Cardiac muscle cell (in vitro differentiated cells and primary cell): ENCODE results near the gene PIGX. TPM values are rescaled to one million over a fixed set of nuclear protein-coding genes. Genes with fewer than 3 reads are reported as not detected.
"Not testable (repeated sequence)": the region's sequence is repeated elsewhere in the genome, so short reads cannot be mapped to it uniquely, and the experiment has no call there.

Experiments
- DNase-seq, 2 donors: peaks; one replicate each; pipeline versions ENCODE4 v3.0.0 to v3.0.0-alpha.2; 2010 to 2017; ENCODE audit warnings: low read depth in 1 of 2, low spot score in 1 of 2
- H3K27ac ChIP-seq: fragments of 200-600 bp; sonication (generic); 2 replicates; pipeline ENCODE4 v1.5.1; 2016
- H3K27me3 ChIP-seq: fragments of 200-600 bp; sonication (generic); 2 replicates; pipeline ENCODE4 v1.6.0; 2016; ENCODE audit warnings: control low read depth
- H3K36me3 ChIP-seq: fragments of 200-600 bp; sonication (generic); 2 replicates; pipeline ENCODE4 v1.5.1; 2016; ENCODE audit warnings: control low read depth
- H3K4me1 ChIP-seq: fragments of 200-600 bp; sonication (generic); 2 replicates; pipeline ENCODE4 v1.8.1; 2017; ENCODE audit warnings: low read depth, mild to moderate bottlenecking, mixed run types
- H3K4me3 ChIP-seq: fragments of 200-600 bp; sonication (generic); 2 replicates; pipeline ENCODE4 v1.5.1; 2016; ENCODE audit warnings: mild to moderate bottlenecking
- H3K9me3 ChIP-seq: fragments of 200-600 bp; sonication (generic); 2 replicates; pipeline ENCODE4 v1.5.1; 2017; ENCODE audit warnings: low read depth, mild to moderate bottlenecking, control low read depth
- polyA plus RNA-seq: library from polyadenylated mRNA; unstranded; fragments of >200 nt; fragmentation: Nextera tagmentation; extraction: Ambion mirVana; gene quantifications from 2 replicates; pipeline ENCODE4 v1.2.1, GENCODE V29; 2016
- total RNA-seq: library from RNA; depleted of rRNA; stranded (reverse); fragments of >200 nt; gene quantifications from 2 replicates; pipeline ENCODE4 v1.2.3, GENCODE V29; 2016
- TF ChIP-seq, protein P1 (sequence below): IDR thresholded peaks from 2 replicates; pipeline ENCODE4 v1.5.1; 2012; ENCODE audit warnings: low read depth, mild to moderate bottlenecking, low read length

PIGX gene
- total and polyA plus RNA-seq, 2 experiments from 2014 or later, result 21.7 to 61.2 TPM

DNA sequence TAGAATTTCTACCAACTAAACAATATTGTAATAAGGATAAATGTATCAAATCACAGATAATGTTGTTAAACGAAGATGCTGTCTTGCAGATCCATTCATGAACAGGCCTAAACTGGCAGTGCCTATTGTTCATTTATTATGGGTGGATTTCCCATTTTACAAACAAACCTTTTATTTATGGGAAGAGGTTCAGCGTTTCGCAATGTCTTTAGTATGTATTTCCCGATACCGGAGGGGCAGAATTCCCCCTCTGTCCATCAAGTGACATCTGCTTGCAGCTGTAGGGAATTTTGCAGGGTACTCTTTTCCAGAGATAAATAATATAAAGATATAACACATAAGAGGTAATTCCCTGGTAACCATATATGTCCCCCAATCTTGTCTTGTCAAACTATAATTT lies 5.8 kb upstream of the PIGX start:
- no peak overlapping the region for H3K27ac ChIP-seq
- H3K9me3 ChIP-seq, result no peaks in the 10 kb centered on the region
- no peak for DNase-seq
- H3K4me3 ChIP-seq, result no peak overlapping the region
- no peaks in the 10 kb centered on the region for H3K36me3 ChIP-seq
- no peaks in the 10 kb centered on the region for H3K27me3 ChIP-seq
- TF ChIP-seq, protein P1, sequence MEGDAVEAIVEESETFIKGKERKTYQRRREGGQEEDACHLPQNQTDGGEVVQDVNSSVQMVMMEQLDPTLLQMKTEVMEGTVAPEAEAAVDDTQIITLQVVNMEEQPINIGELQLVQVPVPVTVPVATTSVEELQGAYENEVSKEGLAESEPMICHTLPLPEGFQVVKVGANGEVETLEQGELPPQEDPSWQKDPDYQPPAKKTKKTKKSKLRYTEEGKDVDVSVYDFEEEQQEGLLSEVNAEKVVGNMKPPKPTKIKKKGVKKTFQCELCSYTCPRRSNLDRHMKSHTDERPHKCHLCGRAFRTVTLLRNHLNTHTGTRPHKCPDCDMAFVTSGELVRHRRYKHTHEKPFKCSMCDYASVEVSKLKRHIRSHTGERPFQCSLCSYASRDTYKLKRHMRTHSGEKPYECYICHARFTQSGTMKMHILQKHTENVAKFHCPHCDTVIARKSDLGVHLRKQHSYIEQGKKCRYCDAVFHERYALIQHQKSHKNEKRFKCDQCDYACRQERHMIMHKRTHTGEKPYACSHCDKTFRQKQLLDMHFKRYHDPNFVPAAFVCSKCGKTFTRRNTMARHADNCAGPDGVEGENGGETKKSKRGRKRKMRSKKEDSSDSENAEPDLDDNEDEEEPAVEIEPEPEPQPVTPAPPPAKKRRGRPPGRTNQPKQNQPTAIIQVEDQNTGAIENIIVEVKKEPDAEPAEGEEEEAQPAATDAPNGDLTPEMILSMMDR, result no peak
- H3K4me1 ChIP-seq, result no peaks in the 10 kb centered on the region

DNA sequence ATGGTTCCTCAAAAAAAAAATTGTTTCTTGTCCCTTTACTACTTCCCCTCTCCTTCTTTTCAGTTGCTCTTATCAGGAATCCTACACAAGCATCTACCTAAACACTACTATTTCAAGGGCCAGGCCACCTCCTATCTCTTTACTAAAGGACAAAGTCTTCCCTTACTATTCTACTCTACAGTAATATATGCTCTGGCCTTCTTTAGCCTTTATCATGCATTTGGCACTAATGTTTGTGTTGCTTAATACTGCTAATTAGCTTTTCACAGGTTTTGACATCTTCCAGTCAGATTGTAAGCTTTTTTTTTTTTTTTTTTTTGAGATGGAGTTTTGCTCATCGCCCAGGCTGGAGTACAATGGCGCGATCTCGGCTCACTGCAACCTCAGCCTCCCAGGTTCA lies 5.4 kb upstream of the PIGX start:
- no peaks in the 10 kb centered on the region for H3K4me1 ChIP-seq
- DNase-seq, result no peak
- H3K4me3 ChIP-seq, result no peak overlapping the region
- H3K27me3 ChIP-seq, result no peaks in the 10 kb centered on the region
- H3K36me3 ChIP-seq, result no peaks in the 10 kb centered on the region
- no peak overlapping the region for H3K27ac ChIP-seq
- no peaks in the 10 kb centered on the region for H3K9me3 ChIP-seq
- TF ChIP-seq, protein P1, result no peak

DNA sequence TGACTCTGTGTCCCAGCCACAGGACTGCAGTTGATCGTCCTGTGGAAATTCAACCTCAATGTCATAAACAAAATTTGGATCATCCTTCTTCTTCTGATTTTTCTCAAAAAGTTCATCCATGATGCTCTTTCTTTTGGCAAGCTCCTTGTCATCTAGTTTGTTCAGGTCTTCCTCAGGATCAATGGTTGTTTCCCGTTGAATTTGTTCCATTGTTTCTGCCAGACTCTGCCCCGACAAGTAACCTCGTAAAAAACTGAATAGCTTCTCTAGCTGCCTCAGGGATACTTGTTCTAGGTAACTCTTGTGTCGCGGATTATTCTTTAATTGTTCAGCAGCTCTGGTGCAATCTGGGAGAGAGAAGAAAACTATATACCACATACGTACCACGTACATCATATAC lies 4.6 kb upstream of the PIGX start:
- Histone ChIP-seq H3K9me3 (no peaks in the 10 kb centered on the region), H3K36me3 (no peaks in the 10 kb centered on the region), H3K4me3 (no peak overlapping the region), H3K27ac (no peak overlapping the region), H3K4me1 (no peaks in the 10 kb centered on the region), H3K27me3 (no peaks in the 10 kb centered on the region)
- DNase-seq, result no peak
- TF ChIP-seq, protein P1, result no peak

DNA sequence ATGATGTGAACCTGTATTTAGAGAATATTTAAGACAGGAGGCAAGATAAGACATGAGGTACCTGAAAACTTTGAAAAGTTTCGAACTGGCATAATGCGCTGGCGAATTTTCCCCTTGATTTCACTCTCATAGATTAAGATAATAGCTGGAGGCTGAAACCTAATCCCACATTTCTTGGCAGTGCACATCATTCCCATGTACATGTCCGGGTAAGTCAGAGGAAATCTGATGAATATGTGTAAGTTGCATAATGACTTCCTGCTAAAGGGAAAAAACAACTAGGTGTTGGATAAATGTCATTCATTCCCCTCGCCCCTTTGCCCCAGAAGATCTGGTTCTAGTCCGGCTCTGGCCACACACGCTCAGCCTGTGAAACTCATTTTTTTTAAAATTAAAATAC lies 3.7 kb upstream of the PIGX start:
- TF ChIP-seq, protein P1, result no peak
- DNase-seq, result peak in 1 of 2 donors; percentile 44
- H3K4me1 ChIP-seq, result peaks cover 4% of the 10 kb centered on the region
- H3K4me3 ChIP-seq, result no peak overlapping the region
- no peaks in the 10 kb centered on the region for H3K27me3 ChIP-seq
- H3K9me3 ChIP-seq, result no peaks in the 10 kb centered on the region
- no peak overlapping the region for H3K27ac ChIP-seq
- no peaks in the 10 kb centered on the region for H3K36me3 ChIP-seq

DNA sequence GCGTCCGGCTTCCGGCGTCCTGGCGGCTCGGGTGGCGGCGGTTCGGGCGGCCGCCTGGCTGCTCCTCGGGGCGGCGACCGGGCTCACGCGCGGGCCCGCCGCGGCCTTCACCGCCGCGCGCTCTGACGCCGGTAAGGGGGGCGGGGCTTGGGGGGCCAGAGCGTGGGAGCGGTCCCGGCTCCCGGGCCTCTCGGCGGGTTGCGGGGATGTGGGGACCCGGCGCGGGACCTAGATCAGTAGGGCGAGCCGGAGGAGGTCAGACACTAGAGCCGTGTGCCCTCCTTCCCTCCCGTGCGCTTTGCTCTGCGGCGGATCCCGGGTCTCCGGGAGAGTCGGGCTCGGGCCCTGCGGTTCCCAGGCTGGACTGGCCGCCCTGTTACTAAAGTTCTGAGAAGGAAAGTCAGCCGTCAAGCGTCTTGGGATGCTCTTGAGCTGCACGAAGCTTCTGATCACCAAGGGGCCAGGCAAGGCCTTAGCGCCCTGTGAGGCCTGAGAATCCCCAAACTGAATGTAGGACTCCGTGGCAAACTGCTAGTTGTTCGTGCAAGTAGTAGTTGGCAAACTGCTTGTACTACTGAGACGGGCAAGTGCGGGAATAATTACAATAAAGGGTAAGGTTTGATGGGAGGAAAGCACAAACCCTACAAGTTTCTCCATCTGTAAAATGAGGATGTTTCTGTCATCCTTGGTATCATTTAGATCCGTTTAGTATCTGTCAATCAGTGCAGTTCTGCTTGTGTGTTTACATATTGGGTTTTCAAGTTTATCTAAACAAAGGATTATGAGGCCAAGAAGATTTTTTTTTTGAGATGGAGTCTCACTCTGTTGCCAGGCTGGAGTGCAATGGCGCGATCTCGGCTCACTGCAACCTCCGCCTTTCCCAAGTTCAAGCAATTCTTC lies 587 bp downstream of the PIGX start:
- no peaks in the 10 kb centered on the region for H3K36me3 ChIP-seq
- DNase-seq, result peak in 1 of 2 donors; percentile 76
- no peaks in the 10 kb centered on the region for H3K27me3 ChIP-seq
- H3K4me3 ChIP-seq, result peak overlapping the region; percentile 50
- H3K9me3 ChIP-seq, result no peaks in the 10 kb centered on the region
- H3K4me1 ChIP-seq, result peaks cover 4% of the 10 kb centered on the region
- TF ChIP-seq, protein P1, result no peak
- peak overlapping the region; percentile 97 for H3K27ac ChIP-seq

DNA sequence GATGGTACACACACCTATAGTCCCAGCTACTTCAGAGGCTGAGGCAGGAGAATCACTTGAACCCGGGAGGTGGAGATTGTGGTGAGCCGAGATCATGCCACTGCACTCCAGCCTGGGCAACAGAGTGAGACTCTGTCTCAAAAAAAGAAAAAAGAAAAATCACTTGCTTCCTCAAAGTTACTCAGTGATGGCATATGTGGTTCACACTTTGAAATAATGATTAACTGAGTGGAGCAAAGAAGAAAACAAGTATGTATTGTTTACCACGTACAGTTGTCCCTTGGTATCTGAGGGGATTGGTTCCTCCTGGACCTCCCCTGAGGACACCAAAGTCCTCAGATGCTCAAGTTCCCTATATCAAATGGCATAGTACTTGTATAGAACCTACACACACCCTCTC lies 5.0 kb downstream of the PIGX start:
- H3K27me3 ChIP-seq, H3K9me3 ChIP-seq, H3K27ac ChIP-seq, DNase-seq, H3K4me3 ChIP-seq, H3K36me3 ChIP-seq, H3K4me1 ChIP-seq: not testable (repeated sequence)
